Measurements from ENCODE around the gene NUDC.
"Not testable (repeated sequence)": the region's sequence is repeated elsewhere in the genome, so short reads cannot be mapped to it uniquely, and the experiment has no call there.

Gene NUDC

DNA sequence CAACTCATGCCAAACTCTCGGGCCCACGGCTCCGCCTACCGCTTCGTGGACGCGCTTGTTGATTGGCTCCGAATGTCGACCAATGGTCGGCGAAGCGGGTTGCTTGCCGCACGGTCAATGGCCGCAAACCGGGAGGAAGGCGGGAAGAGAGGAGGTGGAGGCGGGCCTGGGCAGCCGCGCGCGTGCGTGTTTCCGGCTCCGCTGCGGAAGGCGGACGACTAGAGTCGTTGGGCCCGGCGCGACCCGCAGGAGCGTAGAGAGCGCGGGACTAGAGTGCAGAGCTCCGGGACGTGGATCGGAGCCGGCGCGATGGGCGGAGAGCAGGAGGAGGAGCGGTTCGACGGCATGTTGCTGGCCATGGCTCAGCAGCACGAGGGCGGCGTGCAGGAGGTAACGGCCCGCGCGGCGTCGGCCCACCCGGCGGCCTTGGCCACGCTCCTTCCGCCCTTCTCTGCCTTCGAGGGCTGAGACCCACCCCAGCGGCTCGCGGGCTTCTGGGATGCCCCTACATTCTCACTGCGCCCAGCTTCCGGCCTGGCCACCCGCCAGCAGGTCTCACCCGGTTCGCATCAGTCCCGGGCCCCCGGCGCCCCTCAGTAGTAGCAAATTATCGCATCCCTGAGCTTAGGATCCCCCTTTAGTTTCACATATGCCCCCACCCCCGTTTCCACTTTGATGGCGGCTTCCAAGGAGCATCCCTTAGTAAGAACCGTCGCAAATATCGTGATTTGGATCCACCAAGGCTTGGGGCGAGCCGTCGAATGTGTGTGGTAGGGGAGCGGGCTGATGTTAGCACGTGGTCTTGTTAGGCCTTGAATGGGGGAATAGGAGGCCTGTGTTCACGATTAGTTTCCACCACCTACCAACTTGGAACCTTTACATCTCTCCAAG is at the start of gene NUDC:
TSS of gene NUDC (plus strand) at position 204 of the 891 bp plus-strand sequence. CDS start at position 310, 106 bp downstream.
- TF ChIP-seq, protein P1, sequence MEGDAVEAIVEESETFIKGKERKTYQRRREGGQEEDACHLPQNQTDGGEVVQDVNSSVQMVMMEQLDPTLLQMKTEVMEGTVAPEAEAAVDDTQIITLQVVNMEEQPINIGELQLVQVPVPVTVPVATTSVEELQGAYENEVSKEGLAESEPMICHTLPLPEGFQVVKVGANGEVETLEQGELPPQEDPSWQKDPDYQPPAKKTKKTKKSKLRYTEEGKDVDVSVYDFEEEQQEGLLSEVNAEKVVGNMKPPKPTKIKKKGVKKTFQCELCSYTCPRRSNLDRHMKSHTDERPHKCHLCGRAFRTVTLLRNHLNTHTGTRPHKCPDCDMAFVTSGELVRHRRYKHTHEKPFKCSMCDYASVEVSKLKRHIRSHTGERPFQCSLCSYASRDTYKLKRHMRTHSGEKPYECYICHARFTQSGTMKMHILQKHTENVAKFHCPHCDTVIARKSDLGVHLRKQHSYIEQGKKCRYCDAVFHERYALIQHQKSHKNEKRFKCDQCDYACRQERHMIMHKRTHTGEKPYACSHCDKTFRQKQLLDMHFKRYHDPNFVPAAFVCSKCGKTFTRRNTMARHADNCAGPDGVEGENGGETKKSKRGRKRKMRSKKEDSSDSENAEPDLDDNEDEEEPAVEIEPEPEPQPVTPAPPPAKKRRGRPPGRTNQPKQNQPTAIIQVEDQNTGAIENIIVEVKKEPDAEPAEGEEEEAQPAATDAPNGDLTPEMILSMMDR (IDR thresholded peaks at IDR 0.05; ENCODE audit: extremely low read depth, missing control alignments), result no peak
- DNase-seq (ENCODE audit: low spot score), result peak; percentile 97

DNA sequence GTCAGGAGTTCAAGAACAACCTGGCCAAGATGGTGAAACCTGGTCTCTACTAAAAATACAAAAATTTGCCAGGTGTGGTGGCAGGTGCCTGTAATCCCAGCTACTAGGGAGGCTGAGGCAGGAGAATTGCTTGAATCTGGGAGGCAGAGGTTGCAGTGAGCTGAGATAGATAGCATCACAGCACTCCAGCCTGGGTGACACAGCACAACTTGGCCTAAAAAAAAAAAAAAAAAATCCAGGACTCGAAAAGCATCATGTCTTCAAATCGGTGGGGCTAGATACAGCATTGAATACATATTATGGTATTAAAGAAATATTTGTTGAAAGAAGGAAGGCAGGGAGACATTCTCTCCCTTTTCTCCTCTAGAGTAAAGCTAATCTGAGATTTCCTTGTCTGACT is 48.4 kb upstream of the NUDC start:
- DNase-seq (ENCODE audit: low spot score), result not testable (repeated sequence)

DNA sequence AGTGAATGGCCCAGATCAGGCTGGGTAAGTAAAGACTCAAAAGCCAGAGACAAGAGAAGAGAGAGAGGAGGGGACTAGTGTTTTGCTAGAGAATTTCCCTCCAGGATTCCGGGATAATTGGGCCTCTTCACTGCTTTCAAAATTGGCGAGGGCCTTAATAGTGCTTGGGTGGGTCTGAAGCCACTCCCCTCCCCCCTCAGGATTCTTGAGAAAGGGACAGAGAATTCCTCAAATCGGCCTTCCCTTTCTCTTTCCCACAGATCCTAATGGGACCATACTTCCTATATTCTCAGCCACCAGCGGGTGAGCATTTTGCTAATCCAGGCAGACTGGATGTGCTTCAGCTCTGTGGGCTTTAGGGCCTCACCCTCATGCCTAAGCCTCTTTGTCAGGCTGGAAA is 46.6 kb upstream of the NUDC start:
- DNase-seq (ENCODE audit: low spot score), result no peak
- TF ChIP-seq, protein P1 (IDR thresholded peaks at IDR 0.05; ENCODE audit: extremely low read depth, missing control alignments), result no peak

DNA sequence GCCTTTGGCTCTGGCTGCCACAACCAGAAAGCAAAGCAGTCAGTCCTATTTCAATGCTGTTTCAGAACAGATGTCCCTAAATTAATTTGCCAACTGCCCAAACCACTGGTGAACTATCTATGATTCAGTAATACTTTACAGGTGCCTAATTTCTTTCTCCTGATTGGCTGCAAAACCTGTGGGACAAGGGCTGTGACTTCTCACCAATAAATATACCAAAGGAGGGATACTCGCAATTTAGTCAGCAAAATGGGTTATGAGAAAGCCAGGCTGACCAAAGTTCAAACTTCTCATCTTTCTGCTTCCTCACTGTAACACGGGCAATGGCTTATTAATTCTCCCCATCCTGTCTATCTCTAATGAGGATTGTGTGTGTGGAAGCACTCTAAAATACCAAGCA is 44.2 kb upstream of the NUDC start:
- TF ChIP-seq, protein P1 (IDR thresholded peaks at IDR 0.05; ENCODE audit: extremely low read depth, missing control alignments), result no peak
- DNase-seq (ENCODE audit: low spot score), result no peak

DNA sequence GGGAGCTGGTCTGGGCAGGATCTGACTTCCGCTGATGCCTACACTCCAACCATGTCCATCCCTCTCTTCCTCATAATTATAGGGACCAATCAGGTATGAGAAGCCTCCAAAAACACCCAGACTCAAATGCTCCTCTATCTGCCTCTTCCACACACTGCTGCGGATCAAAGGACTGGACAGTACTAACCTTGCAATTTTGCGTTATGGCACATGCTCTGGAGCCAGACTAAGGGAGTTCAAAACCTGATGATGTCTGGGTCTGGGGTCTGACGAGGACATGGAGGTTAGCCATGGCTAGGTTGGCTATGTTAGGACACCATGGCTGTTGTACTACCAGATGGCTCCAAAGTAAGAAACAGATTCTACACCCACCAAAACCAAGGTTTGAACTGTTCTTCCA is 41.8 kb upstream of the NUDC start:
- DNase-seq (ENCODE audit: low spot score), result no peak
- TF ChIP-seq, protein P1 (IDR thresholded peaks at IDR 0.05; ENCODE audit: extremely low read depth, missing control alignments), result no peak

DNA sequence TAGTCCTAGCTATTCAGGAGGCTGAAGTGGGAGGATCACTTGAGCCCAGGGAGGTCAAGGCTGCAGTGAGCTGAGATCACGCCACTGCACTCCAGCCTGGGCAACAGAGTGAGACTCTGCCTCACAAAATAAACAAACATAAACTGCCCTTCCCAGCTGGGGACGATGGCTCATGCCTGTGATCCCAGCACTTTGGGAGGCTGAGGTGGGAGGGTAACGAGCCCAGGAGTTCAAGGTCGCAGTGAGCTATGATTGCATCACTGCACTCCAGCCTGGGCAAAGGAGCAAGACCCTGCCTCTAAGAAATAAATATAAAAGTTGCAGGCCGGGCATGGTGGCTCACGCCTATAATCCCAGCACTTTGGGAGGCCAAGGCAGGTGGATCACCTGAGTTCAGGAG is 39.9 kb upstream of the NUDC start:
- not testable (repeated sequence) for DNase-seq (ENCODE audit: low spot score)

DNA sequence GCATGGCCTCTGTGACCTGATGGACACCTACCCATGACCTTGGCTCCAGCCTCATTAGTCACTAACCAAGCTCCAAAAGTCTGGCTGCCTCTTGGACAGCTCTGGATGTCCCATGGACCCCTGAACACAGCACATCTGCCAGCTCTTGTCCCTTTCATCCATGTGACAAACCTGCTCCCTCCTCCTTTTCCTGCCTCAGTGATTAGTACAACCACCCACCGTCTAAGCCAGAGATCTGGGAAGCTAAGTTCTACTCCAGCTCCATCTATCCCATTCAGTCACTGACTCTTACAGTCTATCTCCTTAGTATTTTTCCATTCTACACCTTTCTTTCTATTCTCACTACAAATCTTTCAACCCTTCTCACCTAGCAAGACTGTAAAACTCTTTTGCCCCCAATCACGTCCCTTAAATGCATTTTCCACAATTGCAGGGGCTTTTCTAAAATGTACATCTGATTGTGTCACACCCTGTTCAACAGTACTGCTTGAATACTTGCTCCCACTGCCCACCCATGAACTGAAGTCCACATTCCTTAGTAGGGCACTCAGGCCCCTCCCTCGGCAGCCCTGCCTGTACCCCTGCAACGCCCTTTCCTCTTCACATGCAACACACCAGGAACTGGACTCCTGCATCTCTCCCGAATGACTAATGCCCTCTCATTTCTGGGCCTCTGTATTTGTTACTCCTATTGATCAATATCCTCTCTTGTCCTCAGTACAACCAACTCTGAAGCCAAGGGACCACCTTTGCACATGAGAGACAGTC is 38.7 kb upstream of the NUDC start:
- TF ChIP-seq, protein P1 (IDR thresholded peaks at IDR 0.05; ENCODE audit: extremely low read depth, missing control alignments), result no peak
- DNase-seq (ENCODE audit: low spot score), result no peak

DNA sequence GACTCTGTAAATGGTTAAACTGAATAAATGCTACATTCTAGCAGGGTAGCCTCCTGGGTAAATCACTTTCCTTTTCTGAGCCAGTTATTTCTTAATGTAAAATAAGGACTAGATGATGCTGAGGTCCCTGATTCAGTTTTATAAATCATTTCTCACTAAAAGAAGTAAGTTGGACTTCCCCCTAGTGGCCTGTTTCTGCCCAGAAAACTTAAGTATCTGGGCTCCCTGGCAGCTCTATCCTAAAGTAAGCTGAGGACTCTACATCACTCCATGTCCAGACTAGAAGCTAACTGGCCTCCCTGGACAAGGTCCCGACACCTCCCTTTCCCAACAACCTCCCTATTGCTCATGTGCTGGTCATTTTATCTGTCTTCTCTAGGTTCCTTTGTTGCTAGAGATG is 34.4 kb upstream of the NUDC start:
- no peak for DNase-seq (ENCODE audit: low spot score)
- TF ChIP-seq, protein P1 (IDR thresholded peaks at IDR 0.05; ENCODE audit: extremely low read depth, missing control alignments), result peak; percentile 2

Measured in GM20000 (cell line).